Testis (tissue), 3 donors: ENCODE data around the gene KMT5C. TPM values are rescaled to one million over a fixed set of nuclear protein-coding genes. Genes with fewer than 3 reads are reported as not detected.
A peak's percentile ranks its signal among the peaks of the same experiment; 100 is the strongest.

Experiments
- DNase-seq: peaks from one replicate; pipeline ENCODE4 v3.0.0-alpha.2; 2019
- H3K27ac ChIP-seq, 2 donors: fragments of 200-600 bp; sonication (generic); one replicate each; pipeline ENCODE4 v1.5.1; 2019
- H3K27me3 ChIP-seq: fragments of 200-600 bp; sonication (generic); one replicate; pipeline ENCODE4 v1.5.1; 2019
- H3K36me3 ChIP-seq: fragments of 200-600 bp; sonication (generic); one replicate; pipeline ENCODE4 v1.5.1; 2017; ENCODE audit warnings: low read depth; ENCODE audit errors: missing control alignments
- H3K4me1 ChIP-seq: fragments of 200-600 bp; sonication (generic); one replicate; pipeline ENCODE4 v1.5.1; 2019
- H3K4me3 ChIP-seq, 2 donors: fragments of 200-600 bp; sonication (generic); one replicate each; pipeline ENCODE4 v1.5.1; 2017 to 2019
- H3K9me3 ChIP-seq: fragments of 200-600 bp; sonication (generic); one replicate; pipeline ENCODE4 v1.5.1; 2017
- POLR2A ChIP-seq: fragments of 450-650 bp; IDR thresholded peaks from one replicate; pipeline ENCODE4 v1.6.1; 2017; ENCODE audit warnings: antibody characterized with exemption, mild to moderate bottlenecking, moderate library complexity
- WGBS, 2 donors: methylation state at CpG; one replicate each; pipeline ENCODE4 v1.1.5; 2018; 5-methylcytosine and 5-hydroxymethylcytosine counted together
- intact Hi-C: fragments of 100-400 bp; cut with DNase I; formaldehyde crosslinking; loops from one replicate; pipeline ENCODE4 v1.15.1; 2023; ENCODE audit warnings: low total_unique reads
- polyA plus RNA-seq: library from polyadenylated mRNA; stranded (reverse); fragments of 350-450 nt; fragmentation: Illumina TruSeq; extraction: RNeasy Lipid Tissue Mini Kit (QIAGEN cat#74804); gene quantifications from one replicate; pipeline ENCODE4 v1.2.3, GENCODE V29; 2014; ENCODE audit warnings: low read depth, low replicate concordance; ENCODE audit not compliant: insufficient read depth
- total RNA-seq, 2 donors: library from RNA; depleted of rRNA; stranded (reverse); fragments of >200 nt; gene quantifications; one replicate each; pipeline ENCODE4 v1.2.3, GENCODE V29; 2016
- TF ChIP-seq, protein P1 (sequence below), 3 experiments: fragments of 450-650 bp in 2 of 3; fragments of 200-600 bp in 1 of 3; sonication (generic) in 1 of 3; IDR thresholded peaks; one replicate each; pipeline ENCODE4 v1.5.1; 2016 to 2019; ENCODE audit warnings: antibody characterized with exemption in 3 of 3, mild to moderate bottlenecking in 2 of 3, moderate library complexity in 1 of 3

The KMT5C gene
- total and polyA plus RNA-seq, 3 donors from 2014 or later: 14.6 to 62.9 (median 48.8) TPM

DNA sequence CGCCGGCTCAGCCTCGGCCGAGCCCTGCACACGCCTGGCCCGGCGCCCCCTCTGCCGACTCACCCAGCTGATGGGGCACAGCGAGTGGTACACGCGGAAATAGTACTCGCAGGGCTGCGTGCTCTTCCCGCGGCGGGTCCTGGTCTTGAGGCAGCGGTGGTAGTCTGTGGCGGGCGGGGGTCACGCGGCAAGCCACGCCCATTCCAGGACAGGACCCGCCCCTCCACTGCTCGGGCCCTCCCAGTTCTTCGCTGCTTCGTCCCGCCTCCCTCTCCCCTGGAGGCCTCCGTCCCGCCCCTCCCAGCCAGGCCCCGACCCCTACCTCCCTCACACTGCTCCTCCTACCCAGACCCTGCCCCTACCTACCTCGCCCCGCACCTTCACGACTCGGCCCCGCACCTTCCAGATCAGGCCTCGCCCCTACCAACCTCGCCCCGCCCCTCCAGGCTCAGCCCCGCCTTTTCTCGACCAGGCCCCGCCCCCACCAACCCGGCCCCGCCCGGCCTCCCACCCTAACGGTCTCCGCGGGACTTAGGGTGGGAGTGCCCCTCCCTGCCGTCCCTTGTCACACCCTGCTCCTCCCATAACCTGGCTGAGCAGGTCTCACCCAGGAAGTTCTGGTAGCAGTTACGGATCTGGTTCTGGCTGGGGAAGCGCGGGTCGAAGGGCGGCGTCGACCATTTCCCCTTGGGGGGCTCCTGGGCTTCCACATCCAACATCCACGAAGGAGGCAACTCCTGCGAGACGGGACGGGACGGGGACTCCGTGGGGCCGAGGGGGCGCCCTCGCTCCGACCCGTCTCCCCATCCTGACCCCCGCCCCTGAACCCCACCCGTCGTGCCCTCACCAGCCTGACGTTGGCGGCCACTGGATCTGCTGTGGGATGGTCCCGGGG is 14.4 kb downstream of the KMT5C start:
- intact Hi-C loops: no loop called here
- TF ChIP-seq, protein P1, sequence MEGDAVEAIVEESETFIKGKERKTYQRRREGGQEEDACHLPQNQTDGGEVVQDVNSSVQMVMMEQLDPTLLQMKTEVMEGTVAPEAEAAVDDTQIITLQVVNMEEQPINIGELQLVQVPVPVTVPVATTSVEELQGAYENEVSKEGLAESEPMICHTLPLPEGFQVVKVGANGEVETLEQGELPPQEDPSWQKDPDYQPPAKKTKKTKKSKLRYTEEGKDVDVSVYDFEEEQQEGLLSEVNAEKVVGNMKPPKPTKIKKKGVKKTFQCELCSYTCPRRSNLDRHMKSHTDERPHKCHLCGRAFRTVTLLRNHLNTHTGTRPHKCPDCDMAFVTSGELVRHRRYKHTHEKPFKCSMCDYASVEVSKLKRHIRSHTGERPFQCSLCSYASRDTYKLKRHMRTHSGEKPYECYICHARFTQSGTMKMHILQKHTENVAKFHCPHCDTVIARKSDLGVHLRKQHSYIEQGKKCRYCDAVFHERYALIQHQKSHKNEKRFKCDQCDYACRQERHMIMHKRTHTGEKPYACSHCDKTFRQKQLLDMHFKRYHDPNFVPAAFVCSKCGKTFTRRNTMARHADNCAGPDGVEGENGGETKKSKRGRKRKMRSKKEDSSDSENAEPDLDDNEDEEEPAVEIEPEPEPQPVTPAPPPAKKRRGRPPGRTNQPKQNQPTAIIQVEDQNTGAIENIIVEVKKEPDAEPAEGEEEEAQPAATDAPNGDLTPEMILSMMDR (IDR thresholded peaks at IDR 0.05): no peak
- TF ChIP-seq POLR2A: no peak
- H3K4me1 ChIP-seq: peaks cover 8% of the 10 kb centered on the region
- H3K36me3 ChIP-seq: no peaks in the 10 kb centered on the region
- no peaks in the 10 kb centered on the region for H3K9me3 ChIP-seq
- H3K27ac ChIP-seq: no peak overlapping the region
- 1 to 2% methylated on average over 27 to 66 of the region's 72 CpGs for WGBS, 2 donors
- H3K4me3 ChIP-seq: peak overlapping the region; percentile 44 to 58
- H3K27me3 ChIP-seq: no peaks in the 10 kb centered on the region
- DNase-seq: peak; percentile 65

GRCh38 chr19:55354698-55355212 is 15.1 kb downstream of the KMT5C start, which contains the start of gene COX6B2:
COX6B2 (minus strand) TSS chr19:55354719; CDS start chr19:55354521, 198 bp downstream.
- H3K9me3 ChIP-seq: no peaks in the 10 kb centered on the region
- peaks cover 8% of the 10 kb centered on the region for H3K4me1 ChIP-seq
- H3K27ac ChIP-seq: no peak within 1 kb of the TSS
- H3K4me3 ChIP-seq: peak within 1 kb of the TSS; percentile 44 to 58
- no peaks in the 10 kb centered on the region for H3K27me3 ChIP-seq
- intact Hi-C loops: no loop called here
- WGBS, 2 donors: 0 to 1% methylated on average over 22 to 43 of the region's 43 CpGs
- no peaks in the 10 kb centered on the region for H3K36me3 ChIP-seq
- TF ChIP-seq, protein P1 (IDR thresholded peaks at IDR 0.05): no peak
- no peak for TF ChIP-seq POLR2A
- DNase-seq: peak; percentile 41

GRCh38 chr19:55355213-55355821 is 15.6 kb downstream of the KMT5C start:
- no peak for TF ChIP-seq POLR2A
- TF ChIP-seq, protein P1 (IDR thresholded peaks at IDR 0.05): no peak
- DNase-seq: no peak
- intact Hi-C loops: no loop called here
- H3K4me1 ChIP-seq: peaks cover 8% of the 10 kb centered on the region
- 18 to 30% methylated on average over 5 to 13 of the region's 13 CpGs for WGBS, 2 donors
- H3K4me3 ChIP-seq: no peak overlapping the region
- H3K27me3 ChIP-seq: no peaks in the 10 kb centered on the region
- H3K27ac ChIP-seq: no peak overlapping the region
- H3K36me3 ChIP-seq: no peaks in the 10 kb centered on the region
- no peaks in the 10 kb centered on the region for H3K9me3 ChIP-seq

GRCh38 chr19:55358493-55358892 is 18.8 kb downstream of the KMT5C start:
- Histone ChIP-seq H3K4me1 (peaks cover 8% of the 10 kb centered on the region), H3K27ac (no peak overlapping the region), H3K4me3 (no peak overlapping the region), H3K9me3 (no peaks in the 10 kb centered on the region), H3K27me3 (no peaks in the 10 kb centered on the region), H3K36me3 (no peaks in the 10 kb centered on the region)
- intact Hi-C loops: no loop called here
- TF ChIP-seq POLR2A: no peak
- TF ChIP-seq, protein P1 (IDR thresholded peaks at IDR 0.05): no peak
- 51 to 85% methylated on average over 3 to 19 of the region's 19 CpGs for whole genome bisulfite sequencing, 2 donors
- DNase-seq: no peak
